MCF 10A (cell line): ENCODE results near the gene DDO. TPM values are rescaled to one million over a fixed set of nuclear protein-coding genes. Genes with fewer than 3 reads are reported as not detected.

ENCODE experiments used
- BruUV-seq: library from RNA; stranded (reverse); fragments of 400-500 nt; replicated peaks from 2 replicates; lab custom pipeline; 2021; lab: Mats Ljungman, UMichigan
- CTCF ChIA-PET: fragments of 300-600 bp; sonication (Branson Sonifier 250); formaldehyde crosslinking; extraction: SDS; loops from one replicate; lab custom pipeline; 2021; ENCODE audit warnings: antibody characterized with exemption, inconsistent platforms; lab: Yijun Ruan, JAX
- POLR2A ChIA-PET: fragments of 300-600, 350-650 bp; sonication (Branson Sonifier 250); formaldehyde crosslinking; extraction: SDS; loops from one replicate; lab custom pipeline; 2020; ENCODE audit warnings: antibody characterized with exemption, inconsistent platforms; lab: Yijun Ruan, JAX
- DNase-seq: peaks from one replicate; pipeline ENCODE4 v3.0.0-alpha.2; 2018; ENCODE audit not compliant: unreplicated experiment
- H3K27ac Mint-ChIP-seq: one replicate; pipeline ENCODE4 v1.8.0; 2022; ENCODE audit warnings: mild to moderate bottlenecking, low read depth, mixed read lengths; ENCODE audit not compliant: unreplicated experiment
- H3K27me3 Mint-ChIP-seq: one replicate; pipeline ENCODE4 v1.8.0; 2022; ENCODE audit warnings: mixed read lengths; ENCODE audit not compliant: insufficient read depth, unreplicated experiment
- H3K36me3 Mint-ChIP-seq: one replicate; pipeline ENCODE4 v1.8.0; 2022; ENCODE audit warnings: mild to moderate bottlenecking, moderate library complexity, mixed read lengths; ENCODE audit not compliant: insufficient read depth, unreplicated experiment
- H3K4me1 Mint-ChIP-seq: one replicate; pipeline ENCODE4 v1.8.0; 2022; ENCODE audit warnings: mixed read lengths; ENCODE audit not compliant: insufficient read depth, unreplicated experiment
- H3K4me3 Mint-ChIP-seq: one replicate; pipeline ENCODE4 v1.8.0; 2022; ENCODE audit warnings: mild to moderate bottlenecking, moderate library complexity, mixed read lengths; ENCODE audit not compliant: unreplicated experiment
- H3K9me3 Mint-ChIP-seq: one replicate; pipeline ENCODE4 v1.8.0; 2022; ENCODE audit warnings: mixed read lengths; ENCODE audit not compliant: unreplicated experiment
- CTCF ChIP-seq: fragments of 200-600 bp; IDR thresholded peaks from one replicate; pipeline ENCODE4 v1.8.0; 2022; ENCODE audit warnings: antibody characterized with exemption, mild to moderate bottlenecking; ENCODE audit not compliant: unreplicated experiment
- intact Hi-C: fragments of 100-400 bp; cut with micrococcal nuclease; formaldehyde crosslinking; loops from 2 replicates; pipeline ENCODE4 v1.14.1; 2022
- total RNA-seq: library from RNA; stranded (reverse); gene quantifications from 2 replicates; pipeline ENCODE4 v1.2.3, GENCODE V29; 2022

DDO gene
- total RNA-seq, 1 experiment from 2014 or later, result not detected

DNA sequence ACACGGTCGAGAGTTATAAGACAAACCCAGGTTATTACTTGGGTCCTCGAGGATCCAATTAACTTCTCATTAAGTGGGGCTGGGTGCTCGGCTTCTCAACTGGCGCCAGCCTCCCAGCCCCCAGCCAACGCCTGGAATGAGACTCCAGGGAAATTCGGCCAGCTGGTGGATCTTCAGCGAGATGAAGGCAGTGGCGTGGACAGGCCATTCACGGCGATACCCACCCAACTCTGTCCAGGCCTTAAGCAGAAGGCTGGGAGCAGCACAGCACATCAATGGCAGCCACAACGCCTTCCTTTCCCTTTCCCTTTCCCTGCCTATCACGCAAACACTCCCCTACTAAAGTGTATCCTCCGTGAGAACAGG, 58.1 kb downstream of the DDO start:
- ChIA-PET POLR2A (no interaction called here), CTCF (no interaction called here)
- Mint-ChIP-seq H3K27me3 (peaks cover 46% of the 10 kb centered on the region), H3K9me3 (no peaks in the 10 kb centered on the region), H3K4me1 (no peaks in the 10 kb centered on the region), H3K36me3 (no peaks in the 10 kb centered on the region), H3K4me3 (no peak overlapping the region), H3K27ac (no peak overlapping the region)
- TF ChIP-seq CTCF, result no peak
- intact Hi-C loops, result no loop called here
- BruUV-seq, result no TSS peak
- no peak for DNase-seq

- TF ChIP-seq CTCF, result no peak
- Mint-ChIP-seq H3K9me3 (no peaks in the 10 kb centered on the region), H3K4me3 (no peak overlapping the region), H3K36me3 (no peaks in the 10 kb centered on the region), H3K27me3 (peaks cover 41% of the 10 kb centered on the region), H3K4me1 (no peaks in the 10 kb centered on the region), H3K27ac (no peak overlapping the region)
- intact Hi-C loops, result no loop called here
- POLR2A ChIA-PET, result no interaction called here
- CTCF ChIA-PET, result no interaction called here
- no peak for DNase-seq
- no TSS peak for BruUV-seq
Measured at GRCh38 chr6:110356778-110357177, 58.6 kb downstream of the DDO start.

DNA sequence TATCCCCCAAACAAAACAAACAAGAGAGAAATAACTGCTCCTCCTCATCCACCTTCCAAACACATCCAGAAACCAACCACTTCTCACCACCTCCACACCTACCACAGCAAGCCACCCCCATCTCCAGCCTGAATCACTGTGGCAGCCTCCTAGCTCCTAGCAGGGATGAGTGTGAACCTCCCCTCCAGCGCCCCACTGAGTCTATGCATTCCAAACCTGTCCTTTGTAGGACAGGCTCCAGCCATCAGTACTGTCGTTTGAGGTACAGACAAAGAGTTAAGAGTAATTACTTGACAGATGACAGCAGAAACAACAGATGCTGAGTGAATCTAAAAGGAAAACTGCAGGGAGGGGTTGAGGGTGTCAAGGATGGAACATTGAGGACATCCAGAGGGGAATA, 59.6 kb downstream of the DDO start:
- intact Hi-C loops, result no loop called here

DNA sequence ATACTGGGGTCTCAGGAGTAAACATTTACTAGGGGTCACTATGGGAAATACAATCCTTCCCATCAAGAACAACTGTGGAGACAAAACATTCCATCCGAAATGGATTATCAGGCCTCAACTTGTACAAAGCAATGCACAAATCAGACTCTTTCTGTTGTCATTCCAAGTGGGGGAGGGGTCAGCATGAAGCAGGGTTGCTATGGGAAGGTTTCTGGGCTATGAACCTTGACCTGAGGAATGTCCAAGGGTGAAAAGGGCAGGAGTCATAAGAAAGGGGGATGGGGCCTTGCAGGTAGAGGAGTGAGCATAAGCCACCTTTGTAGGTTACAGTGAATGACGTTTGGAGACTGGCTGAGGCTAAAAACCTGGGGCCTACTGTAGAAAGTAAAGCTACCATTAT, 60.4 kb downstream of the DDO start:
- POLR2A ChIA-PET, result interaction anchor here (0.9 kb wide), 1 partner anchor 175 kb away, joined by 3 read pairs; no protein-coding TSS in a partner anchor
- BruUV-seq, result no TSS peak
- CTCF ChIA-PET, result interaction anchor here (1.2 kb wide), 1 partner anchor 11 kb away, joined by 3 read pairs; no protein-coding TSS in a partner anchor
- no peaks in the 10 kb centered on the region for H3K4me1 Mint-ChIP-seq
- intact Hi-C loops, result no loop called here
- TF ChIP-seq CTCF, result no peak
- no peak overlapping the region for H3K4me3 Mint-ChIP-seq
- no peak overlapping the region for H3K27ac Mint-ChIP-seq
- no peak for DNase-seq
- H3K36me3 Mint-ChIP-seq, result no peaks in the 10 kb centered on the region
- peaks cover 28% of the 10 kb centered on the region for H3K27me3 Mint-ChIP-seq
- no peaks in the 10 kb centered on the region for H3K9me3 Mint-ChIP-seq

More for the DNA sequence above, 59.6 kb downstream of the DDO start:
- no peaks in the 10 kb centered on the region for H3K4me1 Mint-ChIP-seq
- no peaks in the 10 kb centered on the region for H3K9me3 Mint-ChIP-seq
- no peak for DNase-seq
- no TSS peak for BruUV-seq
- no peak overlapping the region for H3K4me3 Mint-ChIP-seq
- H3K36me3 Mint-ChIP-seq, result no peaks in the 10 kb centered on the region
- no peak for TF ChIP-seq CTCF
- H3K27me3 Mint-ChIP-seq, result peaks cover 30% of the 10 kb centered on the region
- ChIA-PET CTCF (interaction anchor here (0.6 to 1.2 kb wide), 2 partner anchors 11 to 34 kb away, joined by 3 read pairs; no protein-coding TSS in a partner anchor), POLR2A (no interaction called here)
- no peak overlapping the region for H3K27ac Mint-ChIP-seq
